ENCODE measurements around the gene CRTC2.

Gene CRTC2

GRCh38 chr1:153945131-153945794 lies 13.1 kb downstream of the CRTC2 start:
- peak; percentile 59 for DNase-seq

- no peak for DNase-seq
Measured at GRCh38 chr1:153944827-153945117, 13.6 kb downstream of the CRTC2 start.

DNA sequence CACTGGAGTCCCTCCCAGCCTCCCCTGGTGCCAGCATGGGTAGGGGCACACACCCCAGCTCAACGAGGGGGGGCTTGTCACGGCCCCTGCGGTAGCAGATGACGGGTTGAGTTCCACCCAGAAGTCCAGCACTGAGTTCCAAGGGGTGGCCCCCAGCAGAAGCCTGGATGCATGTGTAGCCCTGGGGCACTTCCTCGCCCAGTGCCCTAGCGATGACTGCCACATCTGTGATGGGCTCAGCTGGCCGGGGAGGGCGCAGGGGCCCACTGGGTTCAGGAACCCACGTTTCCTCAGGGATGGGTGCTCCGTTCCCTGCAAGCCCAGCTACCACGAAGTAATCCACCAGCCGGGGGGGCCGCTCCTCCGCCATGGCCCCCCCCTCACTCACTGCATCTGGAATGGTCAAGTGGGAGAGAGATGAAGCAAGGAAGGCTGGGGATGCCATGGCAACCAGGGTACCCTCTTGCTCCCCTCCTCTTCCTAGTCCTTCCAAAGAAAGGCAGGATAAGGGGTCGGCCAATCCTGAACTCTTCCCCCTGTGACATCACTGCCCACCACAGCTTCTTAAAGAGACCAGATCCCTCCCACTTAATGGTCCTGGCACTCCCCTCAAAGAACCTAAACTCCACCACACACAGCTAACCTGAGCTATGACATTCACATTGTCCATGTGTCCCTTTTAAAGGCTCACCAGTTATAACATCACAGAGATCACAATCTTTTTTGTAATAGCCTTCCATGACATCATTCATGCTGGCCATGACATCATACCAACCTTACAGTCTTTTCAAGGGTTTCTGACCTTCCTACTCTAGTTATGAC lies 14.2 kb downstream of the CRTC2 start:
- DNase-seq = no peak

DNA sequence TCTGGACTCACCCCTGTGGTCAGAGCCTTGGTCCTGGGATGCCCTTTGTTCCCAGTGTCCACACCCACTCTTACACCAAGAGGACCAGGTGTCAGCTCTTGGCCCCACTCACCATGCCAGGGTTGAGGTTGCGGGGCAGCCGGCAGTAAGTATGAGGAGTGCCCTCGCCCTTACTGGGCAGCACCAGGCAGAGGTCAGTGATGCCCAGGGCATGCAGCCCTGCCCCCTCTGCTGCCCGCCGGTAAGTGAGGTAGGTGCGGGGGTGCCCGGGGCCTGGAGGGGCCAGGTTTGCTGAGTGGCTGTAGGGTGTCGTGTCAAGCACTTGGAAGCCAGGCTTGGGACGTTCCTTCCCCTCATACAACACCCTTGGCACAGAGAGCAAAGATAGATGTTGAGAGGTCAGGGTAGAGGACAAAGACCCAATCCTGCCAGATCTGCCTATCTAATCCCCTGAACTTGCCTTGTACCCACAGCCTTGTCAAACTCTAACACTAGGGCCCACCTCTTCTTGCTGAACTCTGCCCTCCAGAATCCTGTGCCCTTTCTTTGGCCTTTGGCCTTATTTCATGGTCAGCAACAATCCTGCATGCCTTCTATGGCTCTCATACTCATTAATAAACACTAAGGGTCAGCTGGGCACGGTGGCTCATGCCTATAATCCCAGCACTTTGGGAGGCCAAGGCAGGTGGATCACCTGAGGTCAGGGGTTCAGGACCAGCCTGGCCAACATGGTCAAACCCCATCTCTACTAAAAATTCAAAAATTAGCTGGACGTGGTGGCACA lies 15.5 kb downstream of the CRTC2 start:
- no peak for DNase-seq

GRCh38 chr1:153941826-153942725 lies 16.3 kb downstream of the CRTC2 start:
- no peak for DNase-seq

DNA sequence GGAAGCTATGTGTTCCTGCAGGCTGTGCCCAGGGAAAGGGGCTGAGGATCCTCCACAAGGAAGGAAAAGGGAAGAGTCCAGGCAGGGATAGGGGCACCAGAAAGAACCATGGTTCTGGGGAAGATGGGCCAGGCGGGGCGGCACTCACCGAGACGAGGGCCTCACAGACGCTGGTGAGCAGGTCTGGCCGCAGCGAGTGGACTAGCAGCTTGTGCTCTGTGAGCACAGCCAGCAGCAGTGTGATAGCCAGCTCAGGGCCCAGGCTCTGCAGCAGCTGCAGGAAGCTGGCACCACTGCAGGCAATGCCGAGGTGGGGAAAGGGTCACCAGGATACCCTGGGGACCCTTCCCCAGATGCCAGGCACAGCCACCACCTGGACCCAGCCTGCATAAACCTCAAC lies 17.7 kb downstream of the CRTC2 start:
- no peak for DNase-seq

DNA sequence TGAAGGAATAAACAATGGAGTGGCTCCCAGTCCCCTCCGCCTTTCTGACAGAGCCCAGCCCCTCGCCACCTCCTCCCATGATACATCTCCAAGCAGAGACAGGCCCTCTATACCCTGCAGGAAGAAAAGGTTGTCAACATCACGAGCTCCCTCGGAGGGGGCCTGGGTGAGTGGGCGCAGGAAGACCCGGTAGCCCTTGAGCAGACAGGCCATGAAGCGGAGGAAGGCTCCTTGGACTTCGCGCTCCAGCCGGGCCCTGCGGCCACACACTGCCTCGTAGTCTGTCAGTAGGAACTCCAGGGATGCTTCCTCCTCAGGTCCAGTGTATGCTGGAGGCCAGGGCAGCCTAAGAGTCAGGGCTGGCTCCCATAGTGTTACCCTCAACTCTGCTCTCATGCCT lies 18.9 kb downstream of the CRTC2 start:
- DNase-seq = no peak

GRCh38 chr1:153938996-153939395 lies 19.4 kb downstream of the CRTC2 start:
- no peak for DNase-seq

DNA sequence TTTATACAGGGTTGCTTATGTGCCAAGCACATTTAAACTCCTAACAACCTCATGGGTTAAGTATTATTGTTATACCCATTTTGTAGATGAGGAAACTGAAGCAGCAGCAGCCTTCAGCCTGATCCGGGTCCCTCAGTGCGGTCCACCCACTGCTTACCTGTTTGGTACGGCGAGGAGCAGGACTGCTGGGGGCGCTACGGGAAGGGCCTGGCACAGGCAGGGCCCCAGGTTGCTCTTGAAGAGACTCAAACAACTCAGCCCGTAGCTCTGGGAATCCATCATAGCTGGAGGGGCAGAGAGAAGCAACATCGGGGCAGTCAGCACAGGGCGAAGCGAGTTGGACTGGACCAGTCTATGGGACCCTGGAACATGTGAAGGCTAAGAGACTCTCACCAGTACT lies 21.1 kb downstream of the CRTC2 start:
- DNase-seq = no peak

- DNase-seq = no peak
Measured at GRCh38 chr1:153936011-153936802, 22.2 kb downstream of the CRTC2 start.

DNA sequence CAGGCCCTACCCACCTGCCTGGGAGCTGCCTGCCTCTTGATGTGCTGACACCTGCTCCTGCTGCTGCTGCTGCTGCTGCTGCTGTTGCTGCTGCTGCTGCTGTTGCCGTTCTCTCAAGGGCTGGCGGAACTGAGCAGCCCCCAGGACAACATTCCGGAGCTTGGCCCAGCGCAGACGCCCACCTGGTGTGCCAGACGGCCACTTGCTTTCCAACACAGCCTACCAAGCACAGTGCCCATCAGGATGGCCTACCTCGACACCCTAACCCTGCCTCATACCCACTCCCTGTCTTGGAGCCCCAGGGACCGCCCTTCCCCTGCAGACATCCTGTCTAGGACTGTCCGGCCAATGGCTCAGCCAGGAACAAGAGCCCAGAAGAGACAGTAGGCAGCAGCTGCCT lies 23.7 kb downstream of the CRTC2 start:
- no peak for DNase-seq

GRCh38 chr1:153933955-153934354 lies 24.5 kb downstream of the CRTC2 start:
- DNase-seq = no peak

DNA sequence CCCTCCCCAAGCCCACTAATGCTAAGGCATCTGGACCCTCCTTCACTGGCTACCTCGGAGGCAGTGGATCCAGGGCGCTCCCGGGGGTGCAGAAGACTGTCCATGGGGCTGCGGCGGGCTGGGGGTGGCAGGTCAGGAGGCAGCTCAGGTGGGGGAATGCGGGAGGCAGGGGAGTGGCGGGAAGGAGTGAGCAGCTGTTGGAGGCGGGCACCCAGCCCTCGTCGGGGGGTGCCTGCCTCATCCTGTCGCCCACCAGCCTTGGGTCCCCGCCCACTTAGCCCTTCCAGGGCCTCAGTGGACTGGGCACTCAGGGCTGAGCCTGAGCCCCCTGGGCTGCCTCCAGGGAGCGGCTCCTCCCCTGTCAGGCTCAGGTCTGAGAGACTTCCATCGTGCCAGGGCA lies 25.0 kb downstream of the CRTC2 start:
- DNase-seq = no peak

DNA sequence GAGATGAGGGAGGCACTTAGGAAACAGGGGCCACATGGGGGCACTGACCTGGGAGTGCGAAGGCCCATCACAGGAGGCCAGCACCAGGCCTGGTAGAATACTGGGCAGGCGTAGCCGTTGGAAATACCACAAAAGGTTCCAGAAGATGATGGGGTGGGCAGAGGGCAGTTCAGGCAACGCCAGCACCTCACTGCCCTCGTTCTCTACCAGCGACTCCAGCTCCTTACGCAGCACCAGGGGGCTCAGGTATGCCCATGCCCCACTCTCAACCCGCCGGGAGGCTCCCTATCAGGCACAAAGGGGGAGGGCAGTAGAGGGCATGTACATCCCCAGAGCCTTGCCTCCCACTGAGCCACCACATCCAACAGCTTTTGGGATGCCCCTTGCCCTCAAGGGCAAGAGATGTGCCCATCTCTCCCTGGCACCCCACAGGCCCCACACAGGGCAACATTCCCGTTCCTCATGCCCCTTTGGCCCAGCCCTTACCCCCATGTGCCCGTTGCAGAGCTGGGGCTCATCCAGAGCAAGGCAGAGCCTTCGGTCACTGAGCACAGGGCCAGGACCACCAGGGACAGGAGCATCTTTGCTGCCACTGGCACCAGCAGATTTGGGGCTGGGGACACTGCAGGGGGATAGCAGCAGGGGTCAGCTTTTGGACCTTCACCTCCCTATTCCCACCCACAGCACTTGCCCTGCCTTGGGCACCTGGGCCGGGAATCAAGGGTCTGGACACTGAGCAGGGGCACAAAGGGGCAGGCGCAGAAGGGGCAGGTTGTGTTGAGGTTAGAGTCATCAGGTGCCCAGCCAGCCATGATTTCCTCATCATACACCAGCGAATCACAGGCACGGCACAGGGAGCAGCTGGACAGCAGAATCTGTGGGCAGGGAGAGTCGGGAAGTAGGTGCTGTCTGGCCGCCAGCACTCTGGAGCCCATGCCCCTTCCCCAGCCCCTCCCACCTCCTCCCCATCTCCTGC lies 26.0 kb downstream of the CRTC2 start:
- DNase-seq = no peak

DNA sequence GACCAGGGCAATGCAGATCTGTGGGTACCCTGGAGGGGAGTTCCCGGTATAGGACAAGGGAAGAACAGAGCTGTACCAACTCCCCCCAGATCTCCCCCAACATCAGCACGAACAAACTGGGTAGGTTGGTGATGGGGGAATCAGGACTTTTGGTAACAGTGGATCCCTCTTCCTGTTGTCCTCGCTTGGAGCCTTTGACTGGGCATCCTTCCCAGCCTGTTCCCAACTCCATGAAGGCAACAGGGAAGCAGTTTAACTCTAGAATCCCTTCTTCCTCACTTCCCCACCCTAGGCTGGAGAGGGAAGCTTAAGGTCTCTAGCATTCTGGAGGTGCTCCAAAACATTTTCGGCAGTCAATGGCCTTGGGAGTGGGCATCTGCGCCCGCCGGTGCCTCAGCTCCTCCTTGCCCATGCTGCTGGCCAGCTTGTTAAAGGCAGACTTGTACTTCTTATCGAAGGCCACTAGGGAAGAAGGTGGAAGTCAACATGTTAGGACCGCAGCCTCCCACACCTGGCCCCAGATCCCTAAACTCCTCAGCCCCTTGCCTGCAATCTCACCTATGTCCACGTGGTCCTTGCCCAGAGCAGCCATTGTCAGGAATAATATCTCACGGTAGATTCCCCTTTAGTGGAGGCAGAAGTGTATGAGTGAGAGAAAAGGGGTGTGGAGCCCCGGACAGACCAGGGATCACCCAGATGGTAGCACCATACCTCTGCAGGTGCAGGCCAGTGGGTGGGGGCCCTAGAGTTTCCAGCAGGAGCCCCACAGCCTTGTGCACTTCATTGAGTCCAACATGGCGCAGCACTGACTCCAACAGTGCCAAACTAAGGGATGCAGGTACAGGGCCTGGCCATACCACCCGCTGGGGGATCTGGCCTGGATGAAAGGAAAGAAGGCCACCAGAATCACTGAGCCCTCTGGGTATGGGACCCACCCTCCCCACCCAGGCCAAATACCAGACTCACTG lies 28.1 kb downstream of the CRTC2 start:
- no peak for DNase-seq

DNA sequence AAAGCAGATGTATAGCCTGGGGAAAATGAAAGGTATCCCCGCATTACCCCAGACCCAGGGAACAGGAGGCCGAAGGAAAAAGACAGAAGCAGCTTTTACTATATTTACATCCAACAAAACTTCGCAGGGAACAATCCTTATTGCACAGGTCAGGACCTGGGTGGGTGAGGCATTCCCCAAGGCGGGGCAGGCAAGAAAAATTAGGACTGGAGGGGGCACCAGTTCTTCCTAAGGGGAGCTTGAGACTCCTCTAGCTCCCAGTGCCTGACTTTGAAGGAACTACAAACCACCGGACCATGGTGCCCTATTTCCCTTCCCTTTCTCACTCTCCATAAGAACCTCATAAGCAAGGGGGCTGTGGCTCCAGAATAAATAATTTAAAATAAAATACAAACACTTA lies 29.0 kb downstream of the CRTC2 start:
- DNase-seq = no peak

DNA sequence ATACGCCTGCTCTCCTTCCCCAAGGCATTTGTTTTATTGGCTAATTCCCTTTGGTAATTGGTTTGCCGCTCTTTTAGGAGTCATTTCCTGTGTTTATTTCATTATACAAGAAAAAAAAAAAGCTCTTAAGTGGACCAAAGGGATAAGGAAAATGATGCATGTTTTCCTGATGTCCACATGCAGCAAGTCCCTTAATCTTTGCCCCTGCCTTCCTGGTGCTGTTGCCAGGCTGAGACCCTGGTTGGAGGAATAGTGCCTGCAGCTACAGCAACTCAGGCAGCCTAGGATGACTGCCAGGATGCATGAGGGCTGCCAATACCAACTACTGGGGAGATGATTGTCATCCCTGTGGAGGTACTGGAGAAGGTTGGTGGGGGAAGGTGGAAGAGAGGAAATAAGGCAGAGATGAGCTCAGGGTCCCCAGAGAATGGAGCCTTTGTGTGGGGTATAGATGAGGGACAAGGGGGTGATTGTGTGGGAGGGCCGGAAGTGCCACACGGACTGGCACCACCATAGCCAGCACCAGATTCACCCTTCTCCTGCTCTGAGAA lies 29.5 kb downstream of the CRTC2 start:
- no peak for DNase-seq

GRCh38 chr1:153928245-153928644 lies 30.2 kb downstream of the CRTC2 start:
- no peak for DNase-seq

DNA sequence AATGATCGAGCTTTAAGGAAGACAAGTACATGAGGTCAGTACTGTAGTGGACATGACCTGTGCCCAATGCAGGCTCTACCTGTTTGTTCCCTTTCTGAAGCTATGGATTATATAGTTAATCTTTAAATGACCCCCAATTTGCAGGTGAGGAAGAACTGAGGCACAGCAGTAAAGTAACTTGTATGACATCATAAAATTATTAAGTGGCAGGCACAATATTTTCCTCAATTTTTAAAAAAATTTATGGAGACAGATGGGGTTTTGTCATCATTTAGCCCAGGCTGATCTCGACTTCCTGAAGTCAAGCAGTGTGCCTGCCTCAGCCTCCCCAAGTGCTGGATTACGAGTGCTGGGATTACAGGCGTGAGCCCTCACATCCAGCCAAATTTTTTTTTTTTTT lies 32.0 kb downstream of the CRTC2 start:
- DNase-seq = no peak
